HG03571 (cell line): ENCODE data around the gene DIP2C.
"Not testable (repeated sequence)": the region's sequence is repeated elsewhere in the genome, so short reads cannot be mapped to it uniquely, and the experiment has no call there.

Experiments
- ATAC-seq: cut with Tn5 transposase; IDR thresholded peaks from one replicate; pipeline ENCODE4 v1.9.1; 2021; ENCODE audit not compliant: unreplicated experiment

DIP2C gene

GRCh38 chr10:265816-266588 lies 423.5 kb downstream of the DIP2C start:
- ATAC-seq: not testable (repeated sequence)

- not testable (repeated sequence) for ATAC-seq
These were observed 424.4 kb downstream of the DIP2C start for GRCh38 chr10:265074-265440.

- not testable (repeated sequence) for ATAC-seq
These were observed 425.1 kb downstream of the DIP2C start for GRCh38 chr10:264160-265073.

GRCh38 chr10:260819-261429 lies 428.5 kb downstream of the DIP2C start:
- ATAC-seq: no peak

- no peak for ATAC-seq
These were observed 437.4 kb downstream of the DIP2C start for GRCh38 chr10:251982-252582.

GRCh38 chr10:248307-248706 lies 441.2 kb downstream of the DIP2C start:
- ATAC-seq: no peak

- no peak for ATAC-seq
These were observed 442.0 kb downstream of the DIP2C start for GRCh38 chr10:247480-247879.

- no peak for ATAC-seq
These were observed 443.0 kb downstream of the DIP2C start for GRCh38 chr10:246431-246830.

- no peak for ATAC-seq
These were observed 445.2 kb downstream of the DIP2C start for GRCh38 chr10:244227-244626.

- ATAC-seq: no peak
These were observed 447.4 kb downstream of the DIP2C start for GRCh38 chr10:241966-242643.

GRCh38 chr10:241451-241850 lies 448.0 kb downstream of the DIP2C start:
- no peak for ATAC-seq

GRCh38 chr10:239109-239508 lies 450.4 kb downstream of the DIP2C start:
- no peak for ATAC-seq

- no peak for ATAC-seq
These were observed 453.6 kb downstream of the DIP2C start for GRCh38 chr10:235915-236314.

- ATAC-seq: no peak
These were observed 454.6 kb downstream of the DIP2C start for GRCh38 chr10:234708-235406.

- ATAC-seq: no peak
These were observed 456.6 kb downstream of the DIP2C start for GRCh38 chr10:232878-233277.

GRCh38 chr10:232061-232460 lies 457.4 kb downstream of the DIP2C start:
- ATAC-seq: no peak

GRCh38 chr10:230758-231157 lies 458.7 kb downstream of the DIP2C start:
- no peak for ATAC-seq

GRCh38 chr10:228366-228765 lies 461.1 kb downstream of the DIP2C start:
- no peak for ATAC-seq

- no peak for ATAC-seq
These were observed 462.5 kb downstream of the DIP2C start for GRCh38 chr10:227014-227413.

GRCh38 chr10:226018-226417 lies 463.4 kb downstream of the DIP2C start:
- ATAC-seq: no peak
